KMS-11 (cell line): ENCODE measurements around the gene MYT1.

ENCODE experiments used
- H2AFZ ChIP-seq: fragments of 200-600 bp; sonication (generic); 2 replicates; pipeline ENCODE4 v1.6.1; 2016; ENCODE audit warnings: antibody characterized with exemption, mixed run types, low read depth
- H3K27ac ChIP-seq: fragments of 200-600 bp; sonication (generic); 2 replicates; pipeline ENCODE4 v1.6.1; 2016; ENCODE audit warnings: mild to moderate bottlenecking, mixed run types
- H3K27me3 ChIP-seq: fragments of 200-600 bp; sonication (generic); 2 replicates; pipeline ENCODE4 v1.6.1; 2017; ENCODE audit warnings: mild to moderate bottlenecking, low read depth, mixed run types, moderate library complexity; ENCODE audit not compliant: insufficient read depth
- H3K36me3 ChIP-seq: fragments of 200-600 bp; sonication (generic); 2 replicates; pipeline ENCODE4 v1.6.1; 2017; ENCODE audit warnings: mild to moderate bottlenecking, mixed run types; ENCODE audit not compliant: insufficient read depth
- H3K4me1 ChIP-seq: fragments of 200-600 bp; sonication (generic); 2 replicates; pipeline ENCODE4 v1.6.1; 2016; ENCODE audit warnings: mild to moderate bottlenecking, low read depth, mixed run types; ENCODE audit not compliant: poor library complexity, severe bottlenecking
- H3K4me2 ChIP-seq: fragments of 200-600 bp; sonication (generic); 2 replicates; pipeline ENCODE4 v1.7.0; 2016; ENCODE audit warnings: mild to moderate bottlenecking, mixed run types
- H3K4me3 ChIP-seq: fragments of 200-600 bp; sonication (generic); IDR thresholded peaks from 2 replicates; pipeline ENCODE4 v1.6.1; 2017; ENCODE audit warnings: low read depth, low read length, mixed read lengths; ENCODE audit not compliant: insufficient read depth
- H3K79me2 ChIP-seq: fragments of 200-600 bp; sonication (generic); 2 replicates; pipeline ENCODE4 v1.6.1; 2016; ENCODE audit warnings: low read depth, mixed run types; ENCODE audit not compliant: insufficient read depth
- H3K9ac ChIP-seq: fragments of 200-600 bp; sonication (generic); 2 replicates; pipeline ENCODE4 v1.6.1; 2016; ENCODE audit warnings: mild to moderate bottlenecking, mixed run types
- H4K20me1 ChIP-seq: fragments of 200-600 bp; sonication (generic); 2 replicates; pipeline ENCODE4 v1.6.1; 2016; ENCODE audit warnings: mild to moderate bottlenecking, mixed run types; ENCODE audit not compliant: insufficient read depth
- CTCF ChIP-seq: fragments of 200-600 bp; sonication (generic); conservative IDR thresholded peaks from 2 replicates; pipeline ENCODE4 v1.6.1; 2017; ENCODE audit warnings: low read depth, mild to moderate bottlenecking, antibody characterized with exemption, low read length, moderate library complexity, mixed read lengths

MYT1 gene

GRCh38 chr20:64236137-64237088 lies 72.2 kb downstream of the MYT1 start:
- Histone ChIP-seq H3K9ac (no peak overlapping the region), H3K4me1 (no peaks in the 10 kb centered on the region), H3K27ac (no peak overlapping the region), H3K27me3 (peaks cover 73% of the 10 kb centered on the region), H4K20me1 (no peaks in the 10 kb centered on the region), H3K79me2 (no peaks in the 10 kb centered on the region), H2AFZ (no peak overlapping the region), H3K36me3 (no peaks in the 10 kb centered on the region), H3K4me3 (no peak overlapping the region), H3K4me2 (no peak overlapping the region)
- no peak for TF ChIP-seq CTCF

- H3K36me3 ChIP-seq = no peaks in the 10 kb centered on the region
- H3K79me2 ChIP-seq = no peaks in the 10 kb centered on the region
- H3K9ac ChIP-seq = no peak overlapping the region
- no peak overlapping the region for H3K4me2 ChIP-seq
- H2AFZ ChIP-seq = no peak overlapping the region
- no peak for TF ChIP-seq CTCF
- no peaks in the 10 kb centered on the region for H3K4me1 ChIP-seq
- H4K20me1 ChIP-seq = no peaks in the 10 kb centered on the region
- H3K27ac ChIP-seq = no peak overlapping the region
- H3K27me3 ChIP-seq = peaks cover 73% of the 10 kb centered on the region
- no peak overlapping the region for H3K4me3 ChIP-seq
Measured at GRCh38 chr20:64237316-64237715, 73.1 kb downstream of the MYT1 start.

GRCh38 chr20:64238115-64238825 lies 74.0 kb downstream of the MYT1 start:
- Histone ChIP-seq H3K4me1 (no peaks in the 10 kb centered on the region), H3K4me3 (no peak overlapping the region), H3K27me3 (peaks cover 77% of the 10 kb centered on the region), H4K20me1 (no peaks in the 10 kb centered on the region), H3K36me3 (no peaks in the 10 kb centered on the region), H3K27ac (no peak overlapping the region), H3K79me2 (no peaks in the 10 kb centered on the region), H2AFZ (no peak overlapping the region), H3K4me2 (no peak overlapping the region), H3K9ac (no peak overlapping the region)
- TF ChIP-seq CTCF = no peak

GRCh38 chr20:64238851-64239387 lies 74.7 kb downstream of the MYT1 start:
- no peak for TF ChIP-seq CTCF
- H3K9ac ChIP-seq = no peak overlapping the region
- no peaks in the 10 kb centered on the region for H3K79me2 ChIP-seq
- H3K36me3 ChIP-seq = no peaks in the 10 kb centered on the region
- no peak overlapping the region for H3K27ac ChIP-seq
- no peaks in the 10 kb centered on the region for H4K20me1 ChIP-seq
- H3K27me3 ChIP-seq = peaks cover 77% of the 10 kb centered on the region
- H3K4me1 ChIP-seq = no peaks in the 10 kb centered on the region
- no peak overlapping the region for H3K4me3 ChIP-seq
- no peak overlapping the region for H2AFZ ChIP-seq
- H3K4me2 ChIP-seq = no peak overlapping the region
